ENCODE results near the gene SENP8.
"Not testable (repeated sequence)": the region's sequence is repeated elsewhere in the genome, so short reads cannot be mapped to it uniquely, and the experiment has no call there.

The SENP8 gene

GRCh38 chr15:72118017-72118978, at the start of gene SENP8, which contains the start of gene MYO9A:
SENP8 (plus strand) TSS chr15:72118403; CDS start chr15:72139624, 21,221 bp downstream.
MYO9A (minus strand) TSS chr15:72118150; CDS start chr15:72046563, 71,587 bp downstream.
- DNase-seq (ENCODE audit: low read depth): peak; percentile 94
- TF ChIP-seq, protein P1, sequence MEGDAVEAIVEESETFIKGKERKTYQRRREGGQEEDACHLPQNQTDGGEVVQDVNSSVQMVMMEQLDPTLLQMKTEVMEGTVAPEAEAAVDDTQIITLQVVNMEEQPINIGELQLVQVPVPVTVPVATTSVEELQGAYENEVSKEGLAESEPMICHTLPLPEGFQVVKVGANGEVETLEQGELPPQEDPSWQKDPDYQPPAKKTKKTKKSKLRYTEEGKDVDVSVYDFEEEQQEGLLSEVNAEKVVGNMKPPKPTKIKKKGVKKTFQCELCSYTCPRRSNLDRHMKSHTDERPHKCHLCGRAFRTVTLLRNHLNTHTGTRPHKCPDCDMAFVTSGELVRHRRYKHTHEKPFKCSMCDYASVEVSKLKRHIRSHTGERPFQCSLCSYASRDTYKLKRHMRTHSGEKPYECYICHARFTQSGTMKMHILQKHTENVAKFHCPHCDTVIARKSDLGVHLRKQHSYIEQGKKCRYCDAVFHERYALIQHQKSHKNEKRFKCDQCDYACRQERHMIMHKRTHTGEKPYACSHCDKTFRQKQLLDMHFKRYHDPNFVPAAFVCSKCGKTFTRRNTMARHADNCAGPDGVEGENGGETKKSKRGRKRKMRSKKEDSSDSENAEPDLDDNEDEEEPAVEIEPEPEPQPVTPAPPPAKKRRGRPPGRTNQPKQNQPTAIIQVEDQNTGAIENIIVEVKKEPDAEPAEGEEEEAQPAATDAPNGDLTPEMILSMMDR (IDR thresholded peaks at IDR 0.05; ENCODE audit: control insufficient read depth, insufficient read depth, low read depth, low read length, missing control alignments): no peak
- H3K4me3 ChIP-seq (ENCODE audit: control insufficient read depth, low read depth, low read length): peak within 1 kb of the TSS; percentile 72

DNA sequence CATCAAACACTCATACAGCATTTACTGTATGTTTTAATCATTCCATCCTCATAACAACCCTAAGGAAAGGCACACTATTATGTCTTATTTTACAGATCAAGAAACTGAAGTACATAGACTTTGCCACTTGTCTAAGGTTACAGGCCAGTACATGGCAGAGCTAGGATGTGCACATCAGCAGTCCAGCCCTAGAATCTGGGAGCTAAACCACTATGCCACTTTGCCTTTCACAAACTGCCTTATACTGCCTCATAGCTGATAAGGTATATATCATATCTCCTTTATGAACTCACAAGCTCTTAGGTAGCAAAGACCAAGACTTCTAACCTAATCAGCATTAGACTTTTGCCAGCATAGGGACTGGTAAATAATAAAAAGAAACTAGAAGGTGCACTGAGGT, 49.3 kb upstream of the SENP8 start:
- DNase-seq (ENCODE audit: low read depth): no peak
- TF ChIP-seq, protein P1 (IDR thresholded peaks at IDR 0.05; ENCODE audit: control insufficient read depth, insufficient read depth, low read depth, low read length, missing control alignments): no peak
- no peak overlapping the region for H3K4me3 ChIP-seq (ENCODE audit: control insufficient read depth, low read depth, low read length)

- DNase-seq (ENCODE audit: low read depth): no peak
- H3K4me3 ChIP-seq (ENCODE audit: control insufficient read depth, low read depth, low read length): no peak overlapping the region
- TF ChIP-seq, protein P1 (IDR thresholded peaks at IDR 0.05; ENCODE audit: control insufficient read depth, insufficient read depth, low read depth, low read length, missing control alignments): no peak
These were observed 47.3 kb upstream of the SENP8 start for GRCh38 chr15:72070817-72071447.

GRCh38 chr15:72071448-72071825, 46.8 kb upstream of the SENP8 start:
- DNase-seq (ENCODE audit: low read depth); H3K4me3 ChIP-seq (ENCODE audit: control insufficient read depth, low read depth, low read length): not testable (repeated sequence)

DNA sequence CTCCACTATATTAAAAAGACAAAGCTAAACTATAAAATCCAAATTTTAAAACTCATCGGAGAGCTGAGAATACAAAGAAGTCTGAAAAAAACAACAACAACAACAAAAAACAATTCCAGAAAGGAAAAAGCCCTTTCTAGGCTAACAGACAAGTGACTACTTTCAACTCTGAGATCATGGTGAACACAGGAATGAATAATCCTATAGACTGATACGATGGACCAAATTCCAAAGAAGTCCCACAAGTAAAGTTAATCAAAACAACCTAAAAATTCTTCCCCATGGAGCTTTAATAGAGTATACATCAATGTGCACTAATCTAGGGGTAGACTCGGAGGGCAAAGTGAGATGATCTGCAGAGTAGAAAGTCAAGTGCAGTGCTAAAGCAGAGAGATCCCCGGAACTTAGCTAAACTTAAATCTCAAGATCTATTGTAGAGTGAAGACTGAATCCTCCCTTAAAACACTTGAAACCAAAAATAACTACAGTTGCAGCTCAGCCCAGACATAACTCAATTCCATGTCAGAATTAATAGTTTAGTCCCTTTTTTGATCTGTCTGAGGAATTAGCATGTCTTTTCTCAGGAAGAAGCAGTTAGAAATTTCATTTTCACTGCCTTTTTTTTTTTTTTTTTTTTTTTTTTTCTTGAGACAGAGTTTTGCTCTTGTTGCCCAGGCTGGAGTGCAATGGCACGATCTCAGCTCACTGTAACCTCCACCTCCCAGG, 43.7 kb upstream of the SENP8 start:
- no peak overlapping the region for H3K4me3 ChIP-seq (ENCODE audit: control insufficient read depth, low read depth, low read length)
- DNase-seq (ENCODE audit: low read depth): no peak
- TF ChIP-seq, protein P1 (IDR thresholded peaks at IDR 0.05; ENCODE audit: control insufficient read depth, insufficient read depth, low read depth, low read length, missing control alignments): no peak

- no peak for DNase-seq (ENCODE audit: low read depth)
- TF ChIP-seq, protein P1 (IDR thresholded peaks at IDR 0.05; ENCODE audit: control insufficient read depth, insufficient read depth, low read depth, low read length, missing control alignments): no peak
- H3K4me3 ChIP-seq (ENCODE audit: control insufficient read depth, low read depth, low read length): no peak overlapping the region
These were observed 40.3 kb upstream of the SENP8 start for GRCh38 chr15:72077950-72078349.
